IMR-90 (cell line): Measurements from ENCODE around the gene PDCD1LG2.

Experiments used
- BHLHE40 ChIP-seq: fragments of 150-350 bp; IDR thresholded peaks from 2 replicates; pipeline ENCODE4 v1.6.1; 2016; ENCODE audit warnings: mild to moderate bottlenecking, low read depth, low read length
- CEBPB ChIP-seq: IDR thresholded peaks from 2 replicates; pipeline ENCODE4 v1.6.1; 2012; ENCODE audit warnings: low read depth, low read length, improper control_type of control experiment
- CHD1 ChIP-seq: IDR thresholded peaks from 2 replicates; pipeline ENCODE4 v1.6.1; 2012; ENCODE audit warnings: low read depth, low read length, improper control_type of control experiment
- FOS ChIP-seq: fragments of 150-350 bp; IDR thresholded peaks from 2 replicates; pipeline ENCODE4 v1.6.1; 2016; ENCODE audit warnings: low read depth, low read length
- MAFK ChIP-seq: IDR thresholded peaks from 2 replicates; pipeline ENCODE4 v1.6.1; 2012; ENCODE audit warnings: low read depth, low read length, improper control_type of control experiment
- MAZ ChIP-seq: IDR thresholded peaks from 2 replicates; pipeline ENCODE4 v1.6.1; 2012; ENCODE audit warnings: low read depth, mild to moderate bottlenecking, low read length, improper control_type of control experiment, moderate library complexity, borderline replicate concordance
- POLR2A ChIP-seq: IDR thresholded peaks from 2 replicates; pipeline ENCODE4 v1.6.1; 2012; ENCODE audit warnings: mild to moderate bottlenecking, low read depth, low read length
- RAD21 ChIP-seq: IDR thresholded peaks from 2 replicates; pipeline ENCODE4 v1.6.1; 2012; ENCODE audit warnings: low read length, improper control_type of control experiment
- RCOR1 ChIP-seq: IDR thresholded peaks from 2 replicates; pipeline ENCODE4 v1.6.1; 2012; ENCODE audit warnings: mild to moderate bottlenecking, low read length, improper control_type of control experiment; ENCODE audit not compliant: insufficient replicate concordance
- RFX5 ChIP-seq: IDR thresholded peaks from 2 replicates; pipeline ENCODE4 v1.8.0; 2012; ENCODE audit warnings: low read depth, mild to moderate bottlenecking, low read length, moderate library complexity
- SMC3 ChIP-seq: fragments of 150-350 bp; IDR thresholded peaks from 2 replicates; pipeline ENCODE4 v1.6.1; 2016; ENCODE audit warnings: low read depth, mild to moderate bottlenecking, antibody characterized with exemption, low read length, moderate library complexity
- TF ChIP-seq, protein P1 (sequence below): conservative IDR thresholded peaks from 2 replicates; pipeline ENCODE4 v1.5.1; 2012; ENCODE audit warnings: mild to moderate bottlenecking, low read depth, low read length, improper control_type of control experiment
- TF ChIP-seq, protein P2 (sequence below): fragments of 150-350 bp; IDR thresholded peaks from 2 replicates; pipeline ENCODE4 v1.6.1; 2017; ENCODE audit warnings: mild to moderate bottlenecking, antibody characterized with exemption, low read length, low read depth

DNA sequence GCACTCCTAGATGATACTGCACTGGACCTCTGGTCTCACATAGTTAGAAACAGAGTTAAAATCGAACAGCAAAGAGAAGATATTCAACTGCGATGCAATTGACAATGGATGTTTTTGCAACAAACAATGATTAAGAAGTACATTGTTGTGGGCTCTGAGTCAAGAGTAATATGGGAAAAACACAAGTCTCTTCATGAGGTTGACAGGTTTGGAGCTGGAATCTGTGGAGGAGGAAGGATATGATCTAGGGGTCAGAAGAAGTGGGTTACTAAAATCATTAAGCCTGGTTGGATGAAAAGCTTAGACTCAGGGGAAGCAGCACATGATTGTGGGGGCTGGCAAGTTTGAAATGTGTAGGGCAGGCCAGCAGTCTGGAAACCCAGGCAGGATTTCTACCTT is 53.1 kb downstream of the PDCD1LG2 start:
- TF ChIP-seq, protein P1, sequence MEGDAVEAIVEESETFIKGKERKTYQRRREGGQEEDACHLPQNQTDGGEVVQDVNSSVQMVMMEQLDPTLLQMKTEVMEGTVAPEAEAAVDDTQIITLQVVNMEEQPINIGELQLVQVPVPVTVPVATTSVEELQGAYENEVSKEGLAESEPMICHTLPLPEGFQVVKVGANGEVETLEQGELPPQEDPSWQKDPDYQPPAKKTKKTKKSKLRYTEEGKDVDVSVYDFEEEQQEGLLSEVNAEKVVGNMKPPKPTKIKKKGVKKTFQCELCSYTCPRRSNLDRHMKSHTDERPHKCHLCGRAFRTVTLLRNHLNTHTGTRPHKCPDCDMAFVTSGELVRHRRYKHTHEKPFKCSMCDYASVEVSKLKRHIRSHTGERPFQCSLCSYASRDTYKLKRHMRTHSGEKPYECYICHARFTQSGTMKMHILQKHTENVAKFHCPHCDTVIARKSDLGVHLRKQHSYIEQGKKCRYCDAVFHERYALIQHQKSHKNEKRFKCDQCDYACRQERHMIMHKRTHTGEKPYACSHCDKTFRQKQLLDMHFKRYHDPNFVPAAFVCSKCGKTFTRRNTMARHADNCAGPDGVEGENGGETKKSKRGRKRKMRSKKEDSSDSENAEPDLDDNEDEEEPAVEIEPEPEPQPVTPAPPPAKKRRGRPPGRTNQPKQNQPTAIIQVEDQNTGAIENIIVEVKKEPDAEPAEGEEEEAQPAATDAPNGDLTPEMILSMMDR = no peak
- TF ChIP-seq POLR2A = no peak
- TF ChIP-seq RFX5 = no peak
- TF ChIP-seq, protein P2, sequence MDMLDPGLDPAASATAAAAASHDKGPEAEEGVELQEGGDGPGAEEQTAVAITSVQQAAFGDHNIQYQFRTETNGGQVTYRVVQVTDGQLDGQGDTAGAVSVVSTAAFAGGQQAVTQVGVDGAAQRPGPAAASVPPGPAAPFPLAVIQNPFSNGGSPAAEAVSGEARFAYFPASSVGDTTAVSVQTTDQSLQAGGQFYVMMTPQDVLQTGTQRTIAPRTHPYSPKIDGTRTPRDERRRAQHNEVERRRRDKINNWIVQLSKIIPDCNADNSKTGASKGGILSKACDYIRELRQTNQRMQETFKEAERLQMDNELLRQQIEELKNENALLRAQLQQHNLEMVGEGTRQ = no peak
- no peak for TF ChIP-seq SMC3
- TF ChIP-seq FOS = no peak
- TF ChIP-seq RAD21 = no peak
- TF ChIP-seq RCOR1 = no peak
- no peak for TF ChIP-seq BHLHE40
- TF ChIP-seq CEBPB = no peak
- no peak for TF ChIP-seq MAZ
- TF ChIP-seq MAFK = no peak
- TF ChIP-seq CHD1 = no peak
